HG03159 (cell line): ENCODE data around the gene CCDC71L.

Source experiments
- ATAC-seq: cut with Tn5 transposase; IDR thresholded peaks from one replicate; pipeline ENCODE4 v1.9.1; 2021; ENCODE audit warnings: mild to moderate bottlenecking, moderate library complexity; ENCODE audit not compliant: unreplicated experiment

CCDC71L gene

DNA sequence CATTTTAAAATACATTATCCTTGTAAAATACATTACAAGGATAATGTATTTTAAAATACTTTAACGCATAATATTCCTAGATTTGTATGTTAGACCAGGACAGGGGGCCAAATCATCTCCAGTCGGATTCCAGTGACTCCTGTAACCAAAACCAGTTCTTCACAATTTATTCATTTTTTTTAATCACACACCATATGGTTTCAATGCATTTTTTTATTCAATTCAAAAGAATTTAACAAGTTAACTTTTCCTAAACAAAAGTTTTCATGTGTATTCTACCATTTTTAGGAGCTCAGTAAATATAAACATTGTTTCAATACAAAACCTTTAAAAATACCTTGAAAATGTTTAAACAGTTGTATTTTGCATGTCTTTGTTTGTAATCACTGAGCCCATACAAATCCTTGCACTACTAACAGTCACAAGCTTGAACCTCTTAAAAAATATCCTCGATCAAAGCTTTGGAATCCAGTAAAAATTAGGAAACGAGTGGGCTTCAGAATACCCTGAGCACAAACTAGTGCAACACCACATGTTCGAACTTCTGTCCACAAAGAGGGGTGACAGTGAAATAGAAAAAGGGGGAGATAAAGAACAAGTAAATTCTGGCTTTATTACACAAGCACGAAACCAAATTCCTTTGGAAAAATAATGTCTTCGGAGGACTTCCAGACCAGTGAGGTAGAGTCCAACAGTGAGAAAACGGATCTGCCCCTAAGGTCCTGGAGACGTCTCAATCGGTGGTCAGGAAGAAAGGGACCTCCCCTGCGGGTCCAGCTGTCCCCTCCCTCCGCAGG, 1.6 kb downstream of the CCDC71L start:
- ATAC-seq, result no peak

DNA sequence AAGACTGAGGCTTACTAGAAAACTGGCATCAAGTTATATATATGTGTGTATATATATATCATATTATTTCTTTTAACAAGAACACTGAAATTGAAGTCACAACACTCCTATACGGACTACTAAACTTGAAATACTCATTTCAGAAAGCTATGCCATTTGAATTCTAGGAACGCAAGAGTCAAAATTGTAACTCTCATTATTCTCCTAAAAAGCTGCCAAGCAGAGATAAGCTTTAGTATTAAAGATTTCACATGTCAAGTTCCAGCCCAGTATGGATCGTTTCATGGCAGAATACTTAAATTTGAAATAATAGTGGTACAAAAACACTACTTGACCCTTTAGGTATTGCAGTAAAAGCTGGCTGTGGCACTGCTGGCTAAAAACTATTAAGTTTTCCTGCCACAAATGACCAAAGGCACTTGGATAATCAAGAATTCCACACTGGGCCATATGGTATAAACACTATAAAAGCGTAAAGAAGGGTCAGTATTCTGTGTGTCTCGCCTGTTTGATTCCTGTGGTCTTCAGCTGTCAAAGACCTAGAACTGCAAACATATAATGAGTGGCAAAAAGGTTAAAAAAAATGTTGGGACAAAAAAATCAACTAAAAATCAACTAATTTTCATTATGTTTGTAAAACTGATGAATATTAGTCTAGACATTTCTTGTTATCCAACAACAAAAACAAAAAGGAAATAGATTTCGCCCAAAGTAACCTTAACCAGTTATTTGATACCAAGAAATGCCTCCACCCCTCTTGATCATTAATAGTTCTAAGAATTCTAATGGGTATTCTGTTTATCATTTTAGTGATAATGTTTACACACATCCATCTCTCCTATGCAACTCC, 2.4 kb downstream of the CCDC71L start:
- no peak for ATAC-seq

DNA sequence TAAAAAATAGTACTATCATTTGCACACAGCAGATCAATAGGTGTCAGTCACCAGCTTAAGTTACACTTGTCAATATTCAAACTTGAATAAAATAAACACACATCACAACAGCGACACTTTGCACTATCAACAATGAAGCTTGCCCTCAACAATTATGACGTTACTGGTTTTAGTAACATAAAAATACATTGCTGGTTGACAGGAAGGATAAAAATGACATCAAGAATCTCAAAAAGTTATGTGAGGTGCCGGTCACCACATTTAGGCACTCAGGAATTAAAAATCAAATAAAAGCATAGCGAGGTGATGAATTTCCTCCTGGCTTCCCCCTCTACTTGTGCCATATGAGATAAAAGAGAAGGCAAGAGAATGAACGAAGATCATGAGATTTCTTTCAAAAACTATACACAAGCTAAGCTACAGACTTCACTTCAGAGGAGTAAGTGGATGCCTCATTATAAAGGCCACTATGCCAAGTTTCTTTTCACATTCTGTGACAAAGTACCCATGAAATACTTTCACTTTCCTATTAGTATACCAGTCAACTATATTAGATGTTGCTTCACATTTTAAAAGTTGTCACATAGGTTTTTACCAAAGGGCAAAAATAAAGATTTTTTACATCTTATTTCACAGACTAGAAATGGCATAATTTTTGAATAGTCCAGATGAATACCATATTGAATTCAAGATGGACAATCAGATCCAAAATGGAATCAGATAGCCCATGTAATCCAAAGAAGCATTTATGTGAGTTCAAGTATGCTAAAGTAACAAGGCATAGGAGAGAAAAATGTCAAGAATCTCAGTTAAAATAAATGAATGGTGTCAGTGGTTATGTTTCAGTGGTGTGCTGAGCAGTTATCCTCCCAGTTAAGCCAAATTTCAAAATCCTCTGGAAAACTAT, 3.6 kb downstream of the CCDC71L start:
- ATAC-seq, result no peak

DNA sequence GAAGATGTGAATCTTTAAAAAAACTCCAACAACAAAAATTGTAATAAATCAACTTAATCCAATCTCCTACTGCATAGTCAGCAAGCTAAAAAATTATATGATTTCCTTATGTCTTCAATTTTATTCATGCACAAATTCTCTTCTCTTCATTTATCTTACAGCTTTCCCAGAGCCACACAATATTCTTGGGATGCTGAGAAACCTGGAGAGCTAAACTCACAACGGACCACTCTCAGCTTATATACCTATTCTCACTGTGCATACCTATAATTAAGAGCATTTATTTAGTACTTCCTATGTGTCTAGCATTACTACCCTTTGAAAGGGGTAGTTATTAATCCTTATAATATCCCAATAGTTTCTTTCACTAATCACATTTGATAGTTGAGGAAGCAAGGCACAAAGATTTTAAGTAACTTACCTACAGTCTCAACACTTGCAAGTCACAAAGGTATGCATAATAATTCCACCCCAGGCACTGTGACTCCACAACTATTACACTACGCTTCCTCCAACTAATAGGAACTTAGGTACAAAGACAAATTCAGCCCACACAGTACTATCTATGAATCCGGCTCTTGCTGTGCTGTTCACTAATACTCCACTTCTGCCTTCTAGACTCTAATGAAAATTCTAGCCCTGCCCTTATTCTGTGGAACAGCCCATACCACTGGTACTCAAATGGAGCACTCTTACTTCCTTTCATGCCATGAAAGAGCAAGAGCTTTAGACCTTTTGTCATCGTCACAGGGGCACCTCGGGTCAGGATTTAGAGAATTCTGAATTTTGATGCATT, 5.1 kb downstream of the CCDC71L start:
- ATAC-seq, result no peak

DNA sequence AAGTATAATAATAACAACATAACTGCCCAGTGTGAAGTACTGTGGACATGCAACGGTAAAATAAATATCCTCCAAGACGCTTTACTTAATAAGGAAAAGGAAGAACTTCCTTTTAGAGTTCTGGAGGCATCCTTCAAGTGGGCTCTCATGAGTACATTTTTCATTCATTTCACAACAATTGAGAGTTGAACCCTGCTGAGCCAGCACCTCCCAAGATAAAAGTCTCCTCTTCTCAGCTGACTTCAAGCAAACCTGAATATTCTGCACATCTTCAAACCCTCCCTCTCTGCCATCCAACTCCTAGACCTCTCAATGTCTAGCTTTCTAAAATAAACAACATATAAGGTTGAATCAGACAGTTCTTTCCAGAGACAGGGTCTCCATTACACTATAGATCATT, 7.5 kb downstream of the CCDC71L start:
- no peak for ATAC-seq

DNA sequence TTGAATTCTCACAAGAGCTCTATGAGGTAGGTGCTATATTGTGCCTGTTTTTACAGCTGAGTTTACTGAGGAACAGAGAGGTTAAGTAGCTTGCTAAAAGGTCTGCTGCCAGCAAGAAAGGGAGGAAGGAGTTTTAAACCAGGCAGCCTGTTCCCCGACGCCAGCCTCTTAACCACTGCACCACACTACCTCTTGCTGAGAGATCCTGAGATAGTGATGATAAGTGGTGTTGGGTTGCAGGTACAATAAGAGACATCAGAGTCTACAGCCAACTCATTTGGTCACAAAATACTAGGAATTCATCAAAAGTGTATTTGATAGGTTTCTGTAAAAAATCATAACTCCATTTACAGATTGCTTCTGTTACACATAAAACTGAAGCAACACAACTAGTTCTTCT, 8.0 kb downstream of the CCDC71L start:
- ATAC-seq, result no peak

DNA sequence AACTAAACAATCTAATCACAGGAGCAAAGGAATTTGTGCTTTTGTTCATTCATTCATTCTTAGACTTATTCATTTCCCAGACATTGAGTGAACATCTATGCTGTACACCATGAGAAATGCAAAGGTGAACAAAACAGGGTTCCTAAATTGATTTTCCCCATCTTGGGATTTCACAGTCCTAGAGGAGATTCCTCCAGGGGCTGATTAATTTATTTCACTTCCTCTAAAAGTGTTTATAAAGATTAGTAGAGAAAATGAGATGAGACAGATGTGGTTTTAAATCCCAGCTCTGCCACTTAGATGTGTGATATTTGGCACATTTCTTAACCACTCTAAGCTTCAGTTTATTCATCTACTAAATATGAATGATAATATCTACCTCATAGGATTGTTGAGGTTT, 8.9 kb downstream of the CCDC71L start:
- ATAC-seq, result no peak

DNA sequence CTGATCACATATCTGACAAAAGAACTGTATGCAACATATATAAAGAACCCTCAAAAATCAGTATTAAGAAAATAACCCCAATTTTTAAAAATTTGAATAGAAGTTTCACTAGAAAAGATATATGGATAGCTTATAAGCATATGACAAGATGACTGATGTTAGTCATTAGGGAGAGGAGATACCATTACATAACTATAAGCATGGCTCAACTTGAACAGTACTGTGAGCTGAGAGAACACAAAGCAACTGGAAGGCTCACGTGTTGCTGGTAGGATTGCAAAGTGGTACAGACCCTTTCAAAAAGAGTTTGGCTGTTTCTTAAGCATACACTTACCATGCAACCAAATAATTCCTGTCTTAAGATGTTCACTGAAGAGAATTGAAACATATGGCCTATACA, 14.7 kb downstream of the CCDC71L start:
- no peak for ATAC-seq

DNA sequence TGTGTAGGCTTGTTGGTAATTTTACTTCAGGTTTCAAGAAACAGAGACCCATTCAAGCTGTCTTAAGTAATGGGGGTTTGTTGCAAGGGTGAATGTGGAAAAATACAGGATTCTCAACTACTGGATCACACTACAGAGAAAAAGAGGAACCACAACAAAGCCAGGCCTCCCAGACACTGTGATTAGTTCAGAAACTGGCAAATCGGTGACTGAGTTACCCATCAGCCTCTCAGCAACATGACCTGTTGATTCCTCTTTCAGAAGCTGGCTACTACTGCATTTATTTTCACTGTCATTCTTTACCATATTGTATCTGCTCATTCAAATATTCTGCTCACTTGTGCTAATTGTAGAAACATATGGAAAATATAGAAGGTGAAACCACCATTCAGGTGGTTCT, 16.0 kb downstream of the CCDC71L start:
- no peak for ATAC-seq

DNA sequence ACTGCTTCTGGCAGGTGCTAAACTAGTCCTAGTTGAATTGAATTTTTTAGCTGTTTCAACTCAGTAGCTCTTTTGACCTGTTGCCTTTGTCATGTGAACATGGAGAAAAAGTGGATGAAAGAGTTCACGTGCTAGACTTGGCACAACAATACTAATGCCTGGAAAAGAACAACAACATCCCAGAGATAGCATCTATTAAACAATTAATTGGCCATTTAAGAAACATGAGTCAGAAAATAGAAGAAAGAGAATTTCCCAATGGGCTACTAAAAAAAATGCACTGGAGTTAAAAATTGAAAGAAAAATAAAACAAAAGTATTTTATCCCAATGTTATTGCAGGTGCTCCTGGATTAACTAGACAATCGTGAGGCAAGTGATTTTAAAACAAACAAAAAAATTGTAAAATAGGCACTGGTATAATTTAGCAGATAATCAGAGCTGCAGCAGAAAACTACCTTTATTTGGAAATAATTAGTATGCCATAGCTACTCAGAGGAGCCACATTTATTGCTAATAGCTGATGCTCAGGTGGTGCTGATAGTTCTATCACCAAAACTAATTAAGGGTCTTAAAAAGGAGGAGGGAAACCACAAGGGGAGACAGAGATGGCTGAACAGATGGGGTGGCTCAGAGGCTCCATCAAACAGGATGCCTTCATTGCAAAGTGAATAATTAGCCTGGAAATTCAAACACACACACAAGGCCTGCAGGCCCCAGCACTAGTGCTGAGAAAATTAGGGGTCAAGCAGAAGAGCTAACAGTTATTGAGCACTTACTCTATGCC, 17.6 kb downstream of the CCDC71L start:
- no peak for ATAC-seq

DNA sequence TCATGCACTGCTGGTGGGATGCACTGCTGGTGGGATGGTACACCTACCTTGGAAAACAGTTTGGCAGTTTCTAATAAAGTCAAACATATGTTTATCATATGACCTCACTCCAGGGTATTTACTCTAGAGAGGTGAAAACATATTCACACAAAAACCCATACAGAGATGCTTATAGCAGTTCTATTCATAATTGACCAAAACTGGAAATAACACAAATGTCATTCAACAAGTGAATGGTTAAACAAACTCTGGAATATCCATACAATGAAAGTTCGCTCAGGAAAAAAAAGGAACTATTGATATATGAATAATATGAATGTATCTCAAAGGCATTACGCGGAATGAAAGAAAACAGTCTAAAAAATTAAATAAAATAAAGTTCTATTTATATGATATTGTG, 19.5 kb downstream of the CCDC71L start:
- no peak for ATAC-seq

DNA sequence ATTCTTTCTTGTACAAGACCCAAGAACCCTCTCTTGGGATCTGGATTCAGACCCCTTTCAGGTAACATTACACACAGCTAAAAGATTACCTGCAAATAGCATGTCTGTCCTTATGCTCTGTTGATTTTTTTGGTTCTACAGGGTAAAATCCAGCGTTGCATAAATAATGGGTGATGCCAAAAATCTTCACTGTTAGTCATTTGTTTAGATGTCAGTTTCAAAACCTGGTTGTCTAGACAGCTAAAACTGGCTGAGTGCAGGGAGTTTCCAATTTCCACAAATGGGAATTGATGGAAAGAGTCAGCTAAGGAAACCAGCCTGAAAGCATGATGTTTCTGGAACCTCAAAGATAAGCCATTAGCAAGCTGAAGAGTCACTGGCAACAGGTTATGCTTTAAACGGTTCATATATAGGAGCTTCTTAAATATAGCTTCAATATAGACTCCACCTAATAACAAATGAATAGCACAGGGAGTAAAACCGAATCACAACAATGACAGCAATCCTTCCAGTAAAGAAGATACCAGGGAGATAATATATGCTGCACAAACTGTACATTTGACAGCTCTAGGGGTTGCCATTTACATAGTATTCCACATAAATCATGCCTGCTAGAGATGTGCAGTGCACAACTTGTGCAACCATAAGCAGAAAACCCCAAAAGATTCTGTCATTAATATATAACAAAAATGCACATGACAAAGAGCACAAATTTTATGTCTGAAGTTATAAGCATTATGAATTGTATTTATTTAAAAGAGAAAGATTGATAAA, 20.4 kb downstream of the CCDC71L start:
- ATAC-seq, result no peak

DNA sequence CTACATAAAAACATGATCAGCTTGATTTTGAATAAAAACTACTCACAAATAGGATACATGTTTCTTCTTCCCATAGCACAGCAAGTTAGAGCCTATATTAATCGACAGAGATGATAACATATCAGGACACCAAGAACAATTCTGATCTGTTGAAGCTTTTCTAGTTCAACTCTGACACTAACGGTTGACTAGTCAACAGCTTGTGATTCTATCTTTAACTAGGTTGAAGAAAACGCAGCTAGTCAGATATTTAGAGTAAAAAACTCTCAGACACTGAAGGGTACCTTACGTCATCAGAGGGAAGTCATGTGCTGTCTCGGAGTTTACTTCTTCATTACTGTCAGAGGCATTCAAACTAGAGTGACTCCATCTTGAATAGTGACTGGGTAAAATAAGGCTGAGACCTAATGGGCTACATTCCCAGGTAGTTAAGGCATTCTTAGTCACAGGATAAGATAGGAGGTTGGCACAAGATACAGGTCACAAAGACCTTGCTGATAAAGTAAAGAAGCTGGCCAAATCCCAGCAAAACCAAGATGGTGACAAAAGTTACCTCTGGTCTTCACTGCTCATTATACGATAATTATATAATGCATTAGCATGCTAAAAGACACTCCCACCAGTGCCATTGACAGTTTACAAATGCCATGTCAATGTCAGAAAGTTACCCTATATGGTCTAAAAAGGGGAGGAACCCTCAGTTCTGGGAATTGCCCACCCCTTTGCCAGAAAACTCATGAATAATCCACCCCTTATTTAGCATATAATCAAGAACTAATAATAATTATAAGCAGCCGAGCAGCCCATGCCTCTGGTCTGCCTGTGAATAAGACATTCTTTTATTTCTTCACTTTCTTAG, 21.3 kb downstream of the CCDC71L start:
- ATAC-seq, result no peak

DNA sequence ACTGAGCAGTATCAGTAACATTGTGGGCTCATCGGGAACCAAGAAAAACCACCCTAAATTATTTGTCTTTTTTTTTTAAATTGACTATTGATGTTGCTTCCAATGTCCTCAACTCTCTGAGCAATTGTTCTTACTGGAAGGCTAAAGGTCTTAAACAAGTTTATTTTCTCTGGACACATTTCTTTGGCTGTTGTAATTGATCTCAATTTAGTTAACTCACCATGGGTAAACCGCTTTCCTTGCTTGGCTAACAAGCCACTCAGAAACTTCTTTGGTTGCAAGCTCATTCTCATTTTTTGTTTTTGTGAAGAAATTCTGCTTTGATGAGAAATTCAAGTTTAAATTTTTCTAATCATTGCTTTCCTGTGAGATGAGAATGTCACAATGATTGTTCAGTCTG, 25.5 kb downstream of the CCDC71L start:
- ATAC-seq, result no peak

DNA sequence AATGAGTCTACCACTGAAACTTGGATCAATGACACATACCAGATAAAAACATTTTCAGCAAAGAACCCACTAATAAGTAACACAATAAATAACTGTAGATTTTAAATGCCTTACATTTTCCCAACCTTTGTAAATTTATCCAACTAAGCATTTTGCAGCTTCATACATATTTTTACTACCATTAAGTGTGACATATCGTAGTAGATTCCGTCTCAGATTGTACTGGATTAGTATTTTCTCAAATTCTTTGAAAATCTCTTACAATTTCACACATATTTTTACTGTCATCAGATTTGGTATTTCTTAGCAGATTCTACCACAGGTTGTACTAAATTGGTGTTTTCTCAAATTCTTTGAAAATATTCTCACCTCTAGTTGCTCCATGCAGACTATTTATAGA, 26.0 kb downstream of the CCDC71L start:
- no peak for ATAC-seq

DNA sequence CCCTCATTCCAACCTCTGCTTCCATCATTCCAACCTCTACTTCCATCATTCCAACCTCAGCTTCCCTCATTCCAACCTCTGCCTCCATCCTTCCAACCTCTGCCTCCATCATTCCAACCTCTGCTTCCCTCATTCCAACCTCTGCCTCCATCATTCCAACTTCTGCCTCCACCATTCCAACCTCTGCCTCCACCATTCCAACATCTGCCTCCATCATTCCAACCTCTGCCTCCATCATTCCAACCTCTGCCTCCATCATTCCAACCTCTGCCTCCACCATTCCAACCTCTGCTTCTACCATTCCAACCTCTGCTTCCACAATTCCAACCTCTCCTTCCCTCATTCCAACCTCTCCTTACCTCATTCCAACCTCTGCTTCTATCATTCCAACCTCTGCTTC, 30.3 kb downstream of the CCDC71L start:
- no peak for ATAC-seq

DNA sequence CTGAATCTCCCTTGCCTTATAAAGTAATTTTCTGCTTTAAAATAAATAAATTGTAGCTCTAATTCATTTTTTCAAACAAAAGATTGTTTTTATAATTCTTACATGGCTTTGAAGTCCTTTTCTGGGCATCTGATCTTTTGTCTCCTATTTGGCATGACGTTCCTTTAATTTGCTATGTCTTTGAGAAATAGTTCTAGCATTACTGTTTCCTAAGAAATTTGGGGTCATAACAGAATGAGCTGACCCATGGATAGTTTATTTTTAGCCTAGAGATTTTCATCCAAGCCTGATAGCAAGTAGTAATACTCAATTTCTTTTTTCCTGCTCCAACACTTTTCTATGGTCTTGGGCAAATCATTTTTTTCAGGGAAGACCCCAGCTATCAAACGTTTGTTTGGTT, 31.4 kb downstream of the CCDC71L start:
- ATAC-seq, result no peak
